ENCODE measurements around the gene DKK1.

DNA sequence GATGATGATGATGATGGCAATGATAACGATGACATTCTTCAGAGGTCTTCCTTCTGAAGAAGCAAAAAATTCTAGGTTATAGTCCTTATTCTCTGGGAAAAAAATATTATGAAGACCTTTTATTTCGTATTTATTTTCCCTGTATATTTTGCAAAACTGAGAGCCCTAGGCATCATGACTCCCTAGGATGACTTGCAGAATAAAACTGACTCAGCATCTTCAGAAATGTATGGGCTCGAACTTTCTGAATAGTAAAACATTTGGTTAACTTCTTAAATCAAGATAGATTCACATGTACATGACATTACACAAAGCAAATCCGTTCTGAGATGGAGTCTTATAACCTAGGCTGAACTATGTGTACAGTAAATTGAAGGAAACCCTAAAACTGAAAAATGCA is 29.4 kb downstream of the DKK1 start:
- TF ChIP-seq, protein P1, sequence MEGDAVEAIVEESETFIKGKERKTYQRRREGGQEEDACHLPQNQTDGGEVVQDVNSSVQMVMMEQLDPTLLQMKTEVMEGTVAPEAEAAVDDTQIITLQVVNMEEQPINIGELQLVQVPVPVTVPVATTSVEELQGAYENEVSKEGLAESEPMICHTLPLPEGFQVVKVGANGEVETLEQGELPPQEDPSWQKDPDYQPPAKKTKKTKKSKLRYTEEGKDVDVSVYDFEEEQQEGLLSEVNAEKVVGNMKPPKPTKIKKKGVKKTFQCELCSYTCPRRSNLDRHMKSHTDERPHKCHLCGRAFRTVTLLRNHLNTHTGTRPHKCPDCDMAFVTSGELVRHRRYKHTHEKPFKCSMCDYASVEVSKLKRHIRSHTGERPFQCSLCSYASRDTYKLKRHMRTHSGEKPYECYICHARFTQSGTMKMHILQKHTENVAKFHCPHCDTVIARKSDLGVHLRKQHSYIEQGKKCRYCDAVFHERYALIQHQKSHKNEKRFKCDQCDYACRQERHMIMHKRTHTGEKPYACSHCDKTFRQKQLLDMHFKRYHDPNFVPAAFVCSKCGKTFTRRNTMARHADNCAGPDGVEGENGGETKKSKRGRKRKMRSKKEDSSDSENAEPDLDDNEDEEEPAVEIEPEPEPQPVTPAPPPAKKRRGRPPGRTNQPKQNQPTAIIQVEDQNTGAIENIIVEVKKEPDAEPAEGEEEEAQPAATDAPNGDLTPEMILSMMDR (IDR thresholded peaks at IDR 0.05), result no peak
- TF ChIP-seq EP300 (IDR thresholded peaks at IDR 0.05) (no peak), POLR2A (IDR thresholded peaks at IDR 0.05) (no peak)

Data from tibial nerve (tissue), 4 donors.